Erythroblast (primary cell): ENCODE measurements around the gene MAP2.

Experiments
- GATA1 ChIP-seq: IDR thresholded peaks from 2 replicates; pipeline ENCODE4 v1.6.1; 2011; ENCODE audit warnings: low read depth, mild to moderate bottlenecking, control low read depth, low read length, moderate library complexity
- POLR2A ChIP-seq: IDR thresholded peaks from 2 replicates; pipeline ENCODE4 v1.6.1; 2011; ENCODE audit warnings: mild to moderate bottlenecking, low read length

- TF ChIP-seq POLR2A: no peak
- TF ChIP-seq GATA1: no peak
Measured at GRCh38 chr2:209445485-209445884, 21.6 kb downstream of the MAP2 start.
